Islet precursor cell (in vitro differentiated cells): Measurements from ENCODE around the gene STAT3.

Source experiments
- DNase-seq: peaks from one replicate; pipeline ENCODE4 v3.0.0-alpha.2; 2018

STAT3 gene

DNA sequence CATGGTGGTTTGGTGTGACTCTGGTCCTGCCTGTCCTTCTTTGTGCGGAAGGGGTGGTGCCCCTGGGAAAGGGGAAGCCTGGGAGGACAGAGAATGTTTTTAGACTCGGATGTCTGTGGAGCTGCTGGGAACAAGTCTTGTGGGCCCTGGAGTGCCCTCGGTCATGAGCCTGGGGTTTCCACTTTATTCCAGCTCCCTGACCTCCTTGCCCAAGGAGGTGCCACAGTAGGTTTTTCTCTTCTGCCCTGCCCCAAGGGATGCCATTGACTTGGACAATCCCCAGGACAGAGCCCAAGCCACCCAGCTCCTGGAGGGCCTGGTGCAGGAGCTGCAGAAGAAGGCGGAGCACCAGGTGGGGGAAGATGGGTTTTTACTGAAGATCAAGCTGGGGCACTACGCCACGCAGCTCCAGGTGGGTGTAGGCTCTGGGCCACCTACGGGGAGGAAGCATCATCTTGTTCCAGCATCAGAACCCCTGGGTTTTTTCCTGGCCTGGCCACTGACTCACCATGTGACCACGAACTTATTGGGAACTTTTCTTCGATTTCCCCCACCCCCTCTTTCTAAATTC lies 98.5 kb downstream of the STAT3 start:
- peak; percentile 48 for DNase-seq

DNA sequence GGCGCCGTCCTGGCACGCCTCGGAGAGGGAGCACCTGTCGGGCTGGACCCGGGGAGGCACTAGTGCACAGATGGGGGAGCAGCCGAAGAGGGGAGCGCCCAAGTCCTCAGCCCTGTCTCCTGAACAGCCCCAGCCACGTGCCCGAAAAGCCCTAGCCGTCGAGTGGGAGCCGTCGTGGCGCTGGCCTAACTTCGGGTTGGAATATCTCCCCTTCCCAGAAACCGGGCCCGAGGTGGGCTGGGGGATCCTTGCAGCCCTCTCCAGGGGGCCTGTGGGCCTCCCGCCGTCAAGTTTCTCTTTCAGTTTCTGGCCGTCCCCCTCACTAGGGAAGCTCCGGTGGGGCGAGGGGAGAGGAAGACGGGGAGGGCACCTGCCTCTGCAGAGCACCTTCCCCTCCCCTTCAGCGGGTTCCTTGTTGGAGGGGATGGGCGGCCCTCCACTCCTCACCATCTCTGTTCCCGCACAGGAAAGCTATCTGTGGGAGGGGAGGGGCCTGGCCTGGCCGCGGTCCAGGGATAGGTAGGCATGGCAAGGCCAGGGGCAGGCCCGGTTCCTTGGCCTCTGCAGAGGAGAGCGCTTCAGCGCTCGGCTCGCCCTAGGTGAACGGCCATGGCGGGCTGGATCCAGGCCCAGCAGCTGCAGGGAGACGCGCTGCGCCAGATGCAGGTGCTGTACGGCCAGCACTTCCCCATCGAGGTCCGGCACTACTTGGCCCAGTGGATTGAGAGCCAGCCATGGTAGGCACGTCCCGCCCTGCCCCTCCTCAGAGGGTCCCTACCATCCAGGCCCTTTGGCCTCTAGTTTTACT lies 99.2 kb downstream of the STAT3 start:
- peak; percentile 60 for DNase-seq

GRCh38 chr17:42287977-42288802 lies 100.1 kb downstream of the STAT3 start, which contains the start of gene STAT5A:
Gene STAT5A (plus strand): TSS chr17:42288498. CDS start chr17:42289412, 914 bp downstream.
- DNase-seq: peak; percentile 93

DNA sequence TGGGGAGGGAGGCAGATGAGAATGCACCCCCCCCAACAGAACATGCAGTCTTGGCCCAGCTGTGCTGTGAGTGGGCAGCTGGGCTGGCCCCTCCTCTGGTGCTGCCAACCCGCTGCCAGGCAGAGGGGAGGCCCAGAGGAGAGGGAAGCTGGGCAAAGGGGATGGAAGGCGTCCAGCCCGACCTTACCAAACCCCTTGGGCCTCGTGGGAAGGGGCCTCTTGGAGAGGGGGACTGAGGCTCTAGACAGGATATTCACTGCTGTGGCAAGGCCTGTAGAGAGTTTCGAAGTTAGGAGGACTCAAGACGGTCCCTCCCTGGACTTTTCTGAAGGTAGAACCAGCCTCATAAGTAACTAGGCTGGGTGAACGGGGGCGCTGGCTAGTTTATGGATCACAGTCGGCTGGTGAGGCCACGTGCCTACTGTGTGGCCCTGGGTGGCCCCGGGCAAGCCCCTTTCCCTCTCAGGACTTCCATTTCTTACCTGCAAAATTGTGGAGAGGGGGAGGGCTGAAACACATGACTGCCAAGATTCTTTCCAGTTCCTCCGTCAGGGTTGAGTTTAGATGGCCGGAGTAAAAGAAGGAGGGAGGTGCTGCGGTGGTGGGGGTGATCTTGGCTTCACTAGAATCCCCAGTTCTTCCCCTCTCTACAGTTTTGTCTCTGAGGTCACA lies 100.8 kb downstream of the STAT3 start:
- peak; percentile 52 for DNase-seq

DNA sequence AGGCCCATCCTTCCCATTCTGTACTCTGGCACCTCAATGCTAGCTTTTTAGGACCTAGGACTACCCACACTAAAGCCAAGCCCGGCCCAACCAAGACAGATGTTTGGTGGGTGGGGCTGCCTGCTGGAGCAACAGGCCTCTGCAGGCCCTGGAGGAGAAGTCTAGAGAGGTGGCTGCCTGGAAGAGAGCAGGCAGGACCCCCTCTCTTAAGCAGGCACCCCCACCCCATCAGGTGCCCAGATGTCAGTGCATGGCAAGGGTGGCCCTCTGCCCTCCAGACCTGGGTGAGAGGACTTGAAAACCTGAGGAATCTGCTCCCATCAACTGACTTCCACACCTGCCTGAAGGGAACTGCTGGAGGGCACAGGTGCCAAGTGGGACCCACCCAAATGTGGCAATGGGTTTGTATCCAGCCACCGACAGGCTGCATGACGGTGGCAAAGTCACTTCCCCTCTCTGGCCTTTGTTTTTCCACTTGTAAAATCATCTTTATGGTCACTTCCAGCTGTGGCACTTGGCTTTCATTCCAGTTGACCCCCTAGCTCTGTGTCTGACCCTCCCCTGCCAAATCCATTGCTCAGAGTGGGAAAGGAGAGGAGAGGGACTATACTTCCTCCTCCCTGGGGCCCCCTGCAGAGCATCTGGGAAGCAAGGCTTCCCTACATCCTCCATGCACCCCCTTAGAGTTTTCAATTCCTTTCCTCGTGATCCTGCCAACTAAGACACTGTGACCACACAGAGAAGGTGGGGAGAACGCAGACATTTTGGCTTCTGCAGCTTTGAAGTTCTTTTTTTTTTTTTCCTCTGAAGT lies 101.6 kb downstream of the STAT3 start:
- no peak for DNase-seq

DNA sequence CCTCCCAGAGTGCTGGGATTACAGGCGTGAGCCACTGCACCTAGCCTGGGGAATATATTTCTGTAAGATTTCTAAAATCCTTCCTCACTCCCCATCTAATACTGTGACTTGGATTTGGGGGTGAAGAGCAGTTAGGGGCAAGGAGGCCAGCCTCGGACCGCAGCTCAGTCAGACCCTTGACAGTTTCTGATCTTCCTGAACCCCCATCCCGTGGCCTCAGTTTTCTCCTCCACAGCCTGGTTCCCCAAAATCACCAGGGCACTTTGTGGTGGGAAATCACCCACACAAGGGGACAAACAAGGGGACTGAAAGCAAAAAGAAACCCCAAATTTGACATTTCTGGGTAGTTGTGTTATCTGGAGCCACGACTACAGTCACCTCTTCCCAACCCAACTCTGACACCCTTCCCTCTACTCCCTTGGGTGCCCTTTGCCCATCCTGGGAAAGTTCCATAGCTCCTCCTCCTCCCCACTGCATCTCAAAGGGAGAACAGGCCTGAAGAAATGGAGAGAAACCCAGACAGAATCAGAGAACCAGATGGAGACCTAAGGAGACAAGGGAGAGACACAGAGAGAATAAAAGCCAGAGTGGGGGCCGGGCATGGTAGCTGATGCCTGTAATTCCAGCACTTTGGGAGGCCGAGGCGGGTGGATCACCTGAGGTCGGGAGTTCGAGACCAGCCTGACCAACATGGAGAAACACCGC lies 102.7 kb downstream of the STAT3 start:
- DNase-seq: no peak

DNA sequence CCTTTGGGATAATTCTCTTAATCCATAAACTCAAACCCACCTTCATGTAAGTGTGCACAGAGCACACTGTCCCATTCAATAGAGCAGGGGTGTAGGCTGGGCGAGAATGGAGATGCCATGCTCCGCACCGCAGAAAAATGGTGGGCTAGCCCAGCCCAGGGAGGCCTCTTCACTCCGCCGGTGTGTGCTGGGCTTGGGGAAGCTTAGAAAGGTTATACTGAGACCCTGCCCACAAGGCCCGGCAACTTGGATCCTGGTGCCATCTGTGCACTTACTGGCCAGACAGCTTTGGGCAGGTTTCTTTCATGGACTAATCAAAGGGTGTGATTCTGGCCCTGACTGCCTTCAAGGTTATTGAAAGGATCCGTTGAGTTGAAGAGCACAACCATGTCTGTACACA lies 103.7 kb downstream of the STAT3 start:
- no peak for DNase-seq

DNA sequence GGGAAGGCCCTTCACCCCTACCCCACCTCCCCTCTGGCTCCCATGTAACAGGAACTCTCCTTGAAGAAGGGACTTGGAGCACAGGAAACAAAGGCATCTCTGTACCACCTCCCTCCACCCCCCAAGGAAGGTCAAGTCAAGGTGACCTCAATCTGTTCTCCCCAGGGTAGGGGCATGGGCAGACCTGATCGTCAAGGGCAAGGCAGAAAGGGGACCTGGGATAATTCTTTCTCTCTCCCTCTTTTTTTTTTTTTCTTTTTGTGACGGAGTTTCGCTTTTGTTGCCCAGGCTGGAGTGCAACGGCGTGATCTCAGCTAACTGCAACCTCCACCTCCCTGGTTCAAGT lies 104.2 kb downstream of the STAT3 start:
- DNase-seq: no peak

DNA sequence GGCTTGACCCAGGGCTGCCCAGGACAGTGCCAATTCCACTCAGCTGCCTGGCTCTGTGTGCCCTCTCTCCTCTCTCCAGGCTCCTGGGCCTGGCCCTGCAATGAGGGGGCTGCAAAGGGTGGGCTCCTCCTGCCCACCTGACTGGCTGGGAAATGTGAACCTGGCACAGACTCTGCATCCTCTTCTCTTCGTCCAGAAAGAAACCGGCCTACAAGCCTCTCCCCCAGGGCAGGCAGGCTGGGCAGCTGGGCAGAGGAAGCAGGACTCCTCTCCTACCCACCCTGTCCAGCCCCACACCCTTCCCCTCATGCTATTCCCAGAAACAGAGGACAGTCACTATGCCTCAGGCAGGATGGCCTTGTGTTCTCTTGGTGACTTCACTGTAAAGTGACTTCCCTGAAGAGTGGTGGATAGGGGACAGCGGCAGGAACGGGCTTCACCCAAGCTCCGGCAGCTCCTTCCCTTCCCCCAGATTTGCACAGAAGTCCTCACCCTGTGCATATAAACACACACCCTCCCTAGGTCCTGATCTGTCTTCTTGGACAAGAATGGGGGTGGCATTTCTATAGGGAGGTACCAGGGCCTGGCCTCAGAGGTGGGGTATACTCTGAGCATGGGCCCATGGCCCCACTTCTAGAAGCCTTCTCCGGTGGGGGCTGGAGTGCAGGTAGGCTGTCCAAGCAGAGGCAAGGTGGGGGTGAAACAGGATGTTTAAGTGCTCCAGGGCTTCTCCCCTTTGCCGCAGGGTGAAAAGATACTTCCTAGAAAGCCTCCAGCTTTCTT lies 104.8 kb downstream of the STAT3 start:
- no peak for DNase-seq

GRCh38 chr17:42282478-42283080 lies 105.7 kb downstream of the STAT3 start:
- no peak for DNase-seq

- DNase-seq: no peak
These were observed 106.6 kb downstream of the STAT3 start for GRCh38 chr17:42281571-42282096.

DNA sequence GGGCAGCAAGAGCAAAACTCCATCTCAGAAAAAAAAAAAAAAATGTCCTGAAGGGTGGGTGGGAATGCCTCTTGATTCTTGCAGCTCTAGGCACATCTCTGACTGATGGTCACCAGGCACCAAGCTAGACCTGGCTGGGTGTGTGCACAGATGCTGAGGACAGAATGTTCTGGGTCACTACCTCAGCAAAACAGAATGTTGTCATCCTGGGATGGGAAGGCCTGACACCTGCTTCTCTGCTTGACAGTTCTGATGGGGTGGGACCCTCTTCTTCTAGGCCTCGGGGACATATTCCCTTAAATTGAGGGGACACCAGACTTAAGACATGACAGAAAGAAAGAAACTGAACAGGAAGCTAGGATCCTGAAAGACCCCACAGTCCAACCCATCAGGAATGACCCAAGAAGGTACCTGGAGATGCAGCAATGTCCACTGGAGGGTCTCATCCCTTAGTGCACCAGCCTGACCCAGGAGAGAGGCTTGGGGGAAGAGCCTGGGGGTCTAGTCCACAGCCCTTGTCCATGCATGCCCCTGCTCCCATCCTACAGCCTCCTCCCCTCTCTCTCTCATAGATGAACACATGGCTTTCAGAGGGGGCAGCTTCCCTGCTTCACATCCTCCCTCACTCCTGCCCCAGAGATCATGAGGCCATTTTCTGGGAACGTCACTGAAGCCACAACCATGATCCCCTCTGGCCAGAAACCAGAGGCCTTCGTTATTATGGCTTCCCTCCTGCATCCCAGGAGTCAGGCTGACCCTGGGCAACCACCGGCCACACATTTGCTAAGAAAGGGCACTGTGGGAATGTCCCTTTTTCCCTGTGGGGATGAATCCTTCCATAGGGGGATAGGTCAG lies 108.2 kb downstream of the STAT3 start:
- DNase-seq: no peak

- DNase-seq: no peak
These were observed 110.9 kb downstream of the STAT3 start for GRCh38 chr17:42277342-42277712.

- DNase-seq: peak; percentile 86
These were observed 111.5 kb downstream of the STAT3 start for GRCh38 chr17:42276609-42277341.

GRCh38 chr17:42276359-42276608 lies 112.0 kb downstream of the STAT3 start, which contains the start of gene STAT5B:
Gene STAT5B (minus strand): TSS chr17:42276391. CDS start chr17:42232127, 44,264 bp downstream.
- DNase-seq: peak; percentile 81

- DNase-seq: peak; percentile 65
These were observed 112.5 kb downstream of the STAT3 start for GRCh38 chr17:42275527-42276358.

- no peak for DNase-seq
These were observed 113.3 kb downstream of the STAT3 start for GRCh38 chr17:42274812-42275526.
